Parathyroid adenoma (tissue), 2 donors: ENCODE results near the gene ENKD1.

ENCODE experiments used
- H2AFZ ChIP-seq: fragments of 300-600 bp; sonication (generic); one replicate; pipeline ENCODE4 v1.7.0; 2017; ENCODE audit warnings: antibody characterized with exemption, mild to moderate bottlenecking
- H3K27ac ChIP-seq: fragments of 300-600 bp; sonication (generic); one replicate; pipeline ENCODE4 v1.7.0; 2017
- H3K27me3 ChIP-seq: fragments of 300-600 bp; sonication (generic); one replicate; pipeline ENCODE4 v1.7.0; 2017; ENCODE audit warnings: low read length; ENCODE audit not compliant: control insufficient read depth, insufficient read depth
- H3K36me3 ChIP-seq: fragments of 300-600 bp; sonication (generic); one replicate; pipeline ENCODE4 v1.7.0; 2017; ENCODE audit warnings: low read length; ENCODE audit not compliant: control insufficient read depth, insufficient read depth
- H3K4me1 ChIP-seq: fragments of 300-600 bp; sonication (generic); one replicate; pipeline ENCODE4 v1.7.0; 2017; ENCODE audit warnings: control low read depth
- H3K4me2 ChIP-seq: fragments of 300-600 bp; sonication (generic); one replicate; pipeline ENCODE4 v1.7.0; 2017; ENCODE audit warnings: low read length
- H3K4me3 ChIP-seq: fragments of 300-600 bp; sonication (generic); one replicate; pipeline ENCODE4 v1.7.0; 2017; ENCODE audit warnings: low read depth, low read length
- H3K79me2 ChIP-seq: fragments of 300-600 bp; sonication (generic); one replicate; pipeline ENCODE4 v1.7.0; 2017; ENCODE audit warnings: control low read depth
- H3K9ac ChIP-seq: fragments of 300-600 bp; sonication (generic); one replicate; pipeline ENCODE4 v1.7.0; 2017; ENCODE audit warnings: mild to moderate bottlenecking
- H3K9me3 ChIP-seq: fragments of 300-600 bp; sonication (generic); one replicate; pipeline ENCODE4 v1.7.0; 2017; ENCODE audit warnings: low read length; ENCODE audit not compliant: control insufficient read depth
- TF ChIP-seq, protein P1 (sequence below): fragments of 300-600 bp; sonication (generic); IDR thresholded peaks from one replicate; pipeline ENCODE4 v1.7.0; 2017; ENCODE audit warnings: antibody characterized with exemption, mild to moderate bottlenecking
- donor health status: primary hyperparathyroidism.

The ENKD1 gene, protein sequence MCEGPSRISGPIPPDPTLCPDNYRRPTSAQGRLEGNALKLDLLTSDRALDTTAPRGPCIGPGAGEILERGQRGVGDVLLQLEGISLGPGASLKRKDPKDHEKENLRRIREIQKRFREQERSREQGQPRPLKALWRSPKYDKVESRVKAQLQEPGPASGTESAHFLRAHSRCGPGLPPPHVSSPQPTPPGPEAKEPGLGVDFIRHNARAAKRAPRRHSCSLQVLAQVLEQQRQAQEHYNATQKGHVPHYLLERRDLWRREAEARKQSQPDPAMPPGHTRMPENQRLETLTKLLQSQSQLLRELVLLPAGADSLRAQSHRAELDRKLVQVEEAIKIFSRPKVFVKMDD

DNA sequence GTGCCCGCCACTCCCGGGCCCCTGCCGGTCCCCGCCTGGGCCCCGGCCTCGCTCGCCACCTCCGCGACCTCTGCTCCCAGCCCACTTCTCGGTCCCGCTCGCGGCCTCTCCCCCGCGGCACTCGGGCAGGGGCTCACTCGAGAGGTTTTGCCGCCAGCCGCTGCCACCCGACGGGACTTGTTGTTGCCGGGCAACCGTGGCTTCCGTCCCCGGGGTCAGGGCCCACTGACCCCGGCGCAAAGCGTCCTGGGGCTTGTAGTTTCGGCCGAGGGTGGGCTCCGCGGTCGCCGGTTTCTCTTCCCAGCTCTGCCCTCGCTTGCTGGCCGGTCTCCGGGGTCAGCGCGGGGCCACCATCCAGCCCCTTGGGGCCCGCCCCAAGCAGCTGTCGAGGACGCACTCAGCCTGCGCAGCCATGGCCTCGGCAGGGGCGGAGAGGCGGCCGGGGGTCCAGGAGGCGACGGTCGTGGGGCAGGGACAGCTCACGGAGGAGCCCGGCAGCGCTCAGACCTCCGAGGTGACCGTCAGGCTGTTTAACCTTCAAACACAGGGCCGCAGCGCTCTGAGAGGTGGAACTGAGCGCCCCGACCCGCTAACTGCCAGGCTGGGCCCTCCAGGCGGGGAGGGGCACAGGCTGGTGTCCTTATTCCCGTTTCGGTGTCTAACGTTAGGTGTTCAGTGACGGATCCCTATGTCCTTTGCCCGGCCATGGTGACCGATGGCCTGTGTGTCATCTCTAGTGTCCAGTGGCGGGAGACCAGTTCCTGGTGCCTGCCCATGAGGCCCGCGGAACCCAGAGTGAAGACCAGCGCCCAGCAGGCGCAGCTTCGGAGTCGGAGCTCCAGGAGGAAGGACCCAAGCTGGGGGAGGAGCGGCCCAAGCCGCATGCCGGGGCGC lies at the start of gene ENKD1, which contains the start of gene C16orf86:
TSS of gene ENKD1 (minus strand) at position 192 of the 894 bp plus-strand sequence. CDS start 308 bp downstream, outside the sequence.
TSS of gene C16orf86 (plus strand) at position 256 of the 894 bp plus-strand sequence. CDS start at position 413, 157 bp downstream.
- H2AFZ ChIP-seq, result peak within 1 kb of the TSS; percentile 99
- no peaks in the 10 kb centered on the region for H3K9me3 ChIP-seq

GRCh38 chr16:67716097-67716496 lies 49.5 kb upstream of the ENKD1 start:
- Histone ChIP-seq H3K9me3 (no peaks in the 10 kb centered on the region), H3K4me3 (no peak overlapping the region), H3K27me3 (no peaks in the 10 kb centered on the region), H3K4me2 (no peak overlapping the region), H3K79me2 (peaks cover 58% of the 10 kb centered on the region), H2AFZ (no peak overlapping the region), H3K27ac (no peak overlapping the region), H3K36me3 (no peaks in the 10 kb centered on the region), H3K9ac (no peak overlapping the region), H3K4me1 (peaks cover 14% of the 10 kb centered on the region)
- TF ChIP-seq, protein P1, sequence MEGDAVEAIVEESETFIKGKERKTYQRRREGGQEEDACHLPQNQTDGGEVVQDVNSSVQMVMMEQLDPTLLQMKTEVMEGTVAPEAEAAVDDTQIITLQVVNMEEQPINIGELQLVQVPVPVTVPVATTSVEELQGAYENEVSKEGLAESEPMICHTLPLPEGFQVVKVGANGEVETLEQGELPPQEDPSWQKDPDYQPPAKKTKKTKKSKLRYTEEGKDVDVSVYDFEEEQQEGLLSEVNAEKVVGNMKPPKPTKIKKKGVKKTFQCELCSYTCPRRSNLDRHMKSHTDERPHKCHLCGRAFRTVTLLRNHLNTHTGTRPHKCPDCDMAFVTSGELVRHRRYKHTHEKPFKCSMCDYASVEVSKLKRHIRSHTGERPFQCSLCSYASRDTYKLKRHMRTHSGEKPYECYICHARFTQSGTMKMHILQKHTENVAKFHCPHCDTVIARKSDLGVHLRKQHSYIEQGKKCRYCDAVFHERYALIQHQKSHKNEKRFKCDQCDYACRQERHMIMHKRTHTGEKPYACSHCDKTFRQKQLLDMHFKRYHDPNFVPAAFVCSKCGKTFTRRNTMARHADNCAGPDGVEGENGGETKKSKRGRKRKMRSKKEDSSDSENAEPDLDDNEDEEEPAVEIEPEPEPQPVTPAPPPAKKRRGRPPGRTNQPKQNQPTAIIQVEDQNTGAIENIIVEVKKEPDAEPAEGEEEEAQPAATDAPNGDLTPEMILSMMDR, result no peak

More for the DNA sequence above, at the start of gene ENKD1, which contains the start of gene C16orf86:
- Histone ChIP-seq H3K36me3 (no peaks in the 10 kb centered on the region), H3K4me1 (peaks cover 17% of the 10 kb centered on the region), H3K27me3 (no peaks in the 10 kb centered on the region), H3K27ac (peak within 1 kb of the TSS; percentile 90), H3K79me2 (no peaks in the 10 kb centered on the region), H3K4me3 (peak within 1 kb of the TSS; percentile 84), H3K4me2 (peak within 1 kb of the TSS; percentile 92), H3K9ac (peak within 1 kb of the TSS; percentile 97)
- TF ChIP-seq, protein P1, result no peak

DNA sequence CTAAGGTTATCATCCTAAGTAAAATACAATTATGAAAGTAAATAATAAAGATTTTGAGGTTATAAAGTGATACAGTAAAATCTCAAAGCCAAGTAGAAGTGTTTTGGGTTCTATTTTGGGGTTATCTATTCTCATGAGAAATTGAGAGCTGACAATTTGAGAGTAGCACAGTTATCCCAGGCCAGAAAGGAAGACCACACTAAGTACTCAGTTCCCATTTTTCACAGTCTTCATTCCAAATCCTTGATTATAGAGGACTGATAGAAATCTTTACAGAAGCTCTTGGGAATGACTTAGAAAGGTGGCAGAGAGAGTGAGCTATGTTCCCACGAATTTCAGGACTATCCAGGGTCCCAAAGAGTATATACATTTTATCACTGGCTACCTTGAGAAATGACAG lies 48.0 kb upstream of the ENKD1 start:
- no peaks in the 10 kb centered on the region for H3K9me3 ChIP-seq
- H3K36me3 ChIP-seq, result no peaks in the 10 kb centered on the region
- no peaks in the 10 kb centered on the region for H3K27me3 ChIP-seq
- H3K4me3 ChIP-seq, result no peak overlapping the region
- no peak overlapping the region for H3K27ac ChIP-seq
- peaks cover 12% of the 10 kb centered on the region for H3K4me1 ChIP-seq
- peaks cover 62% of the 10 kb centered on the region for H3K79me2 ChIP-seq
- TF ChIP-seq, protein P1, result no peak
- no peak overlapping the region for H2AFZ ChIP-seq
- no peak overlapping the region for H3K4me2 ChIP-seq
- H3K9ac ChIP-seq, result no peak overlapping the region

- no peak overlapping the region for H3K4me3 ChIP-seq
- no peak overlapping the region for H3K4me2 ChIP-seq
- H3K9me3 ChIP-seq, result no peaks in the 10 kb centered on the region
- H3K36me3 ChIP-seq, result no peaks in the 10 kb centered on the region
- TF ChIP-seq, protein P1, result no peak
- H3K27me3 ChIP-seq, result no peaks in the 10 kb centered on the region
- peaks cover 62% of the 10 kb centered on the region for H3K79me2 ChIP-seq
- no peak overlapping the region for H3K27ac ChIP-seq
- peaks cover 11% of the 10 kb centered on the region for H3K4me1 ChIP-seq
- H2AFZ ChIP-seq, result no peak overlapping the region
- no peak overlapping the region for H3K9ac ChIP-seq
These were observed 47.2 kb upstream of the ENKD1 start for GRCh38 chr16:67713647-67714273.
